HG03060 (cell line): ENCODE data around the gene DNAH2.

Experiments
- ATAC-seq: cut with Tn5 transposase; IDR thresholded peaks from one replicate; pipeline ENCODE4 v1.9.1; 2021; ENCODE audit warnings: low read depth, moderate number of reproducible peaks; ENCODE audit not compliant: unreplicated experiment

DNAH2 gene

DNA sequence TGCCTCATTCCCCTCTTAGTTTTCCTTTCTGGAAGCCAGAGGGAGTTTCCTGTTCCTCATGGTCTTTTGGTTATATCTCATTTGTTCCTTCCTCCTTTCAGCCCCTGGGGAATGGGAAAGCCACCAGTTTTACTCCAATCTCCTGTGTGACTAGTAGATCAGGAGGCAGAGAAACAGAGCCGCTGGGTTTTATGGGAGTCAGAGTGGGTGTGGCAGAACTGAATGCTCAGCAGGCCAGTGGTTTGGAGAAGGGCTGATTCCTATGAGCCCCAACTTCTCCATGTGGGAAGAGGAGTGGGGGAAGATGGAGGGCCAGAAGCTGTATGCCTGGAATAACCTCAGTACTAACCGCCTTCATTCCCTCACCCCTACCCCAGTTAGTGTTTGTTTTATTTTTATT is 4.1 kb downstream of the DNAH2 start:
- no peak for ATAC-seq

DNA sequence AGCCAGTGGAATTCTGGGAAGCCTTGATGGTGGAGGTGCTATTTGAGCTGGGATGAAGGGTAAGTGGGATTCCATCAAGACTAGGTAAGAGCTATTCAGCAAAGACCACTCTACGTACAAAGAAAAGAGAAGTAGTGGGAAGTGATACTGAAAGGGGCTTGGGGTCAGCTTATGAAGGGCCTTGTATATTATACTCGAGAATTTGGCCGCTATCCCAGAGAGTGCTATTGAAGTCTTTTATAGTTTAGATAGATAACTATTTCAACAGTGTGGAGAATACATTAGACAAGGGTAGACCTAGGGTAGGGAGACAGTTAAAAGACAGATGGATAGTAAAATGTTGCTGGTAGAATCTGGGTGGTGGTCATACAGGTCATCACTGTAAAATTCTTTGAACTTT is 10.3 kb downstream of the DNAH2 start:
- no peak for ATAC-seq

DNA sequence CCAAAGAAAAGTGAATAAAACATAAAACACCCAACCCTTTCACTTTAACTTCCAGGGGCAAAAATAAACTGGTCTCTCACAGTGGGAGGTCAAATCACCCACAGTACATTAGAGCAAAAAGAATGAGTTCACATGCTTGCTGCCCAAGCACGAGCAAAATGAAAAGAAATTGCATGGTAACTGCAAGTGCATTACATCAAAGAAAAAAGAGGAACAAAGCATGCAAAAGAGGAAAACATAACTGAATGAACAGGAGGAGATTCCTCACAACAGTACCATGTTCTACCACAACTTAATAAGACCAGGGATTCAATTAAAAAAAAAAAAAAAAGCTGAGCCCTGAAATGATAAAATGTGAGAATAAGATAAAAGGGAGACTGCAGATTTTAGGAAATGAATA is 12.3 kb downstream of the DNAH2 start:
- no peak for ATAC-seq

DNA sequence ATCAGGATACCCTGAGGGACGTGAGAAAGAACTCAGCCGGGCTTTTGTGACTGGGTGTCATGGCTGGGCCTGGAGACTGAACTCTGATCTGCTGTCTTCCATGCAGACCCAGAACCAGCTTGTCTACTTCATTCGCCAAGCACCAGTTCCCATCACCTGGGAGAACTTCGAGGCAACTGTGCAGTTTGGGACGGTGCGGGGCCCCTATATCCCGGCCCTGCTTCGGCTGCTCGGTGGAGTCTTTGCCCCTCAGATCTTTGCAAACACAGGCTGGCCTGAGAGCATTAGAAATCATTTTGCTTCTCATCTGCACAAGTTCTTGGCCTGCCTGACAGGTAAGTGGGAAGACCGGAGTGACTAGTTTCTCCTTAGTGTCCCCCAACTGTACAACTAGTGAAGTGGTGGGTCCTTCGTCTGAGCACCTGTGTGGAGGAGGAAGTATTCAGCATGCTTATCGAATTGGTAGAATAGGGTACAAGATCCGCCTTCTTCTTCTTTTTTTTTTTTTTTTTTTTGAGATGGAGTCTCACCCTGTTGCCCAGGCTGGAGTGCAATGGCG is 15.5 kb downstream of the DNAH2 start:
- ATAC-seq, result no peak

DNA sequence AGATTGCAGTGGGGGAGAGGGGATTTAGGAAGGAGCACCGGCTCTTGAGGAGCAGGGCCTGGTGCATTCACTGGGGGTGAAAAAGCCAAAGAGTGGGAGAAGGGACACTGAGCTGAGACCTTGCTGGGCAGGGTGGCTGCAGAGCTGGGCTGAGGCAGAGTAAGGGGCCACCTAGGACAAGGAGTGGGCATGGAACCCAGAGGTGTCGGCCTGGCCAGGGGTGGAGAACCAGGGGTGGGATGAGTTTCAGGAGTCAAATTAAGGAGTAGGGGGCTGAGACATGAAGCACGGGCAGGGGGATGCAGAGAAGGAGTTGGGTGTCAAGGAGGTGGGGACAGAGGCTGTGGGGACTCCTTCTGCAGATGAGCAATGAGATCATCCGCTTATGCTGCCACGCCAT is 20.1 kb downstream of the DNAH2 start:
- ATAC-seq, result no peak

DNA sequence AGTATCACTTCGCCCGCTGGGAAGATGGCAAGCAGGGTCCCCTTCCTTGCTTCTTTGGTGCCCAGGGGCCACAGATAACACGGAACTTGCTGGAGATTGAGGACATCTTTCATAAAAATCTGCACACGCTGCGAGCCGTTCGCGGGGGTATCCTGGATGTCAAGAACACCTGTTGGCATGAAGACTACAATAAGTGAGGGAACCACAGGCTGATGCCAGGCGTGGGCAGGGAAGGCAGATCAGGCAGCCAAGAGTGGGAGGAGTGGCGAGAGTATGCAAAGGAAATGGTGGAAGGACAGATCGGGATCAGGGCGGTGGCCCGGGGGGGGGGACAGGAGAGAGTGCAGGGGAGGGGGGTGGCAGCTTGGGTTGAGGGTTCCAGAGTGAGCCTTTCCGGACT is 22.2 kb downstream of the DNAH2 start:
- no peak for ATAC-seq

DNA sequence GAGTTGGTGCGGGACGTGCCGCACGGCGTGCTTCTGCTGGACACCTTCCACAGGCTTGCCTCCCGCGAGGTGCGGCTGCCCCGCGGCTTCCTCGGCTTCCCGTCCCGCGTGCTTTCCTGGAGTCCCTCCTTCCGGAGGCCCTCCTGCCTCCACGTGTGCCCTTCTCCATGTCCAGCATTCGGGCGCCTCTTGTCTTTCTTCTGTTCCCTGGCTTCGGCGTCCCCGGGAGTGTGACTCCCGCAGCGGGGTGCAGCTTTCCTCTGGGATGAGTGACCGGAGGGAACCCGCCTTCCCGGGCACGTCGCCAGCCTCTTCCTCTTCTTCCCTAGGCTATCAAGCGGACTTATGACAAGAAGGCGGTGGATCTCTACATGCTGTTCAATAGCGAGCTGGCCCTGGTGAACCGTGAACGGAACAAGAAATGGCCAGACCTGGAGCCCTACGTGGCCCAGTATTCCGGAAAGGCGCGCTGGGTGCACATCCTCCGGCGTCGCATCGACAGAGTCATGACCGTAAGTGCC is 23.0 kb downstream of the DNAH2 start:
- no peak for ATAC-seq

DNA sequence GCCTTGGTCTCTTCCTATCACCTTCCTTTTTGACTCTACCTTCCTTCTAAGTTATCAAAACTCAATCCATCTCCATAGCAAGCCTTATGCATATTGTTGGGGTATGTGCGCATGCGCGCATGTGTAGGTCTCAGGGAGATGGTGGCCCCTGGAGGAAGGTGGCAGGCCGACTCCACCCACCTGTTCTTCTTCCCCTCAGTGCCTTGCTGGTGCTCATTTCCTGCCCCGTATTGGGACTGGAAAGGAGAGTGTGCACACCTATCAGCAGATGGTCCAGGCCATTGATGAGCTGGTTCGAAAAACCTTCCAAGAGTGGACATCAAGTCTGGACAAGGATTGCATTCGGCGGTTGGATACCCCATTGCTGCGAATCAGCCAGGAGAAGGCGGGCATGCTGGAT is 25.2 kb downstream of the DNAH2 start:
- ATAC-seq, result no peak

DNA sequence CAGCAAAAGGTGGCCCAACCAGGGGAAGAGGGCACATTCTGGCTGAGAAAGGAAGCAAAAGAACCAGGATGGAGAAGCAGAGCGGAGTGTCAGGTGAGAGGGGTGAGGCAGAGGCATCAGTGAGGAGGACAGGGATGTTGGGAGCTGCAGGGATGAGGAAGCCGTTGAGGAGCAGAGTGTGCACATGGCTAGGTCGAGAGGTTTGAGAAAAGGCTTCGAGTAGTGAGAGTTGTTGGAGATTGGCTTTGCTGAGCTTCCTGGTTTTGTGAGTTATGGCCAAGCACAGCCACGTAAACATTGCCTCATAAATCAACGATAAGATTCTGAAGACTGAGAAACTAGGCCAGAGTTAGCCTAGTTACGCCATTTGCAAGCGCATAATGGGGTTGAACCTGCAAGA is 26.9 kb downstream of the DNAH2 start:
- ATAC-seq, result no peak

DNA sequence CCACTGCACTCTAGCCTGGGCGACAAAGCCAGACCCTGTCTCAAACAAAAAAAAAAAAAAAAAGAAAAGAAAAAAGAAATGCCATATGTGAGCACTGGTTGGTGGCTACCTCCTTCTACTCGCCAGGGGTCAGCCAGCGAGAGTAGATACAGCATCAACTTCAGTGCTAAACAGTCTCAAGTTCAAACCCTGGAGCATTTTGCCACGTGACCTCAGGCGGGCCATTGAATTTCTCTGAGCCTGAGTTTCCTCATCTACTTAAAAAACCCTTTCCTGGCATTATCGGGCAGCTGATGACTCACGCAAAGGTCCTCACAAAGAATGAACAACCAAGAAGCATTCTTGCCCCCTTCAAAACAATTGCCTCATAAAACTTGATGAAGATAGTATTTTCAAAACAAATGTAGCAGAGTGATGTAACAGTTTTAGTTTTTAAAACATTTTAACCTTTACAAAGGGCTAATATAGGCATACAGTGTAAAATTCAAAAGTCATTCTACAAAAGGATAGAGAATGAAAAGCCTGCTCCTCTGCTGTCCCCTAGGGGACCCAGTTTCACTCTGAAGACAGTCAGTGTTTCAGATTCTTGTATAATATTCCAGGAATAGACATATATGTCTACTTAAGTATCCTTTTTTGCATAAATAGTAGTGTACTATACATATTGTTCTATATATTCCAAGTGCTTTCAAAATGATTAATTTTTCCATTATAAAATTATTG is 28.4 kb downstream of the DNAH2 start:
- no peak for ATAC-seq

DNA sequence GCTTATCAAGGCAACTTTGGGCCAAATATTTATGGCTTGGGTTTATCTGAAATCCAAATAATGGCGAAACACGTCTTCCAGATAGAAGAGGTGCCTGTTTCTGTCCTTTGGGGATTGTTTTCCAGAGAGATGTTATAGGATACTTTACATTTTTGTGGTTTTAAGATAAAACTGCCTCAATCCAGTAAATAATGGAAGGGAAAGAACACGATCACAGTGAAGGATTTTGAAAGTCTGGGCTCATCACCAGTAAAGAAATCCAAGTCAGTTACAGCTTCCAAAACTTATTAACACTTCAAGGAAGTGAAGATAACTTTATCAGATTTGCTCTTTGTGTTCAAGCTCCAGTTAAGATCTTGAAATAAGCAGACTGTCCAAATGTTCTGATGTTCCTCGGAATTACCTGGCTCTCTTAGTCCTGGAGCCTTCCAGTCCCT is 30.1 kb downstream of the DNAH2 start:
- ATAC-seq, result no peak

DNA sequence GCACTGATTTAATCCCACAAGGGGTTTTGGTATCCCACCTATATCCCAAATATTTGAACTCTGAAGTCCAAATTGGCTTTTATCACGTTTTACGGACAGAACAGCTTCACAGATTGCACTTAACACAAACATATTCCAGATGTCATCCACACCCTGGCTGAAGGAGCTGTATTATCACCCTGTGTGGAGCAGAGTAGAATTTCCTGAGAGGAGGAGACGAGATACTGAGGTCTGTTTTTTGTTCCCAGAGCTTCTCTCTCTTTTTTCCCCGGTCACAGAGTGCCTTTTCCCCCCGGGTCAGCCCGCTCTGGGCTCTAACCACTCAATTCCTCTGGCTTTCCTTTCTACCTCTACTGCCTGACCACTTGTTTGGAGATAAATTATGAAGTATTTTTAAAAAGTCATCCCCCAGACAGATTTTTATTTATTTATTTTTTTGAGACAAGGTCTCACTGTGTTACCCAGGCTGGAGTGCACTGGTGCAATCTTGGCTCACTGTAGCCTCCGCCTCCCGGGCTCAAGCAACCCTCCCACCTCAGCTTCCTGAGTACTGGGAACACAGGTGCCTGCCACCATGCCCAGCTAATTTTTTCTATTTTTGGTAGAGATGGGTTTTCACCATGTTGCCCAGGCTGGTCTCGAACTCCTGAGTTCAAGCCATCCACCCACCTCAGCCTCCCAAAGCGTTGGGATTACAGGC is 30.7 kb downstream of the DNAH2 start:
- no peak for ATAC-seq

DNA sequence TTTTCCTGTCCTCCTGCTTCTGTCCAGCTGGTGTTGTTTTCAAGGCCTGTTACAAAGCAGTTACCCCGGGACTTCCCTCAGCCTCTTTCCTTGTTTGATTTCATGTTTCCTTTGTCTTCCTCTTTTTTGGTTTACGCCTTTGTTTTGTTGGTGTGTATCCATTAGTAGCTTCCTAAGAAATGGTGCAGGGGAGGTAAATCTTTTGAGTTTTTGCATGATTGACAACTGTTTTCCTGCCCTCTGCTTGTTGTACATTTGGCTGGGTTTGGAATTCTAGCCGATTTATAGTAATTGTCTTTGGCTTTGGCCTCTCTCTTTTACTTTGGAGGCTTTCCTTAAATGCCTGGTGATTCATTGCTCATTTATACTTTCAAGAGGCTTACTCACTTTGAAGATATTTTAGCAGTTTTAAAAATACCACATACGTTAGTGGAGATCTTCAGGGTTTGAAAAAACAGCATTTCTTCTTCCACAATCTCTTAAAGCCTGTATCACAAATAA is 32.8 kb downstream of the DNAH2 start:
- ATAC-seq, result no peak

DNA sequence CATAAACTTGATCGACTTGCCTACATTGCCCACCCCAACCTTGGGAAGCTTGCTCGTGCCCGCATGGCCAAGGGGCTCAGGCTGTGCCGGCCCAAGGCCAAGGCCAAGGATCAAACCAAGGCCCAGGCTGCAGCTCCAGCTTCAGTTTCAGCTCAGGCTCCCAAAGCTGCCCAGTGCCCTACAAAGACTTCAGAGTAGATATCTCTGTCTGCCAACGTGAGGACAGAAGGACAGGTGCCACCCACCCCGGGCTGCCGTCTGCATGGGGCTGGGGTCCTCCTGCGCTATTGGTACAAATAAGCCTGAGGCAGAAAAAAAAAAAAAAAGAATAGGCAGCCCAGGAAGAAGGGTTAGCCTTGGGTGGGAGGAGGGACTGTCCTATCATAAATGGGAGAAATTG is 37.1 kb downstream of the DNAH2 start:
- no peak for ATAC-seq

DNA sequence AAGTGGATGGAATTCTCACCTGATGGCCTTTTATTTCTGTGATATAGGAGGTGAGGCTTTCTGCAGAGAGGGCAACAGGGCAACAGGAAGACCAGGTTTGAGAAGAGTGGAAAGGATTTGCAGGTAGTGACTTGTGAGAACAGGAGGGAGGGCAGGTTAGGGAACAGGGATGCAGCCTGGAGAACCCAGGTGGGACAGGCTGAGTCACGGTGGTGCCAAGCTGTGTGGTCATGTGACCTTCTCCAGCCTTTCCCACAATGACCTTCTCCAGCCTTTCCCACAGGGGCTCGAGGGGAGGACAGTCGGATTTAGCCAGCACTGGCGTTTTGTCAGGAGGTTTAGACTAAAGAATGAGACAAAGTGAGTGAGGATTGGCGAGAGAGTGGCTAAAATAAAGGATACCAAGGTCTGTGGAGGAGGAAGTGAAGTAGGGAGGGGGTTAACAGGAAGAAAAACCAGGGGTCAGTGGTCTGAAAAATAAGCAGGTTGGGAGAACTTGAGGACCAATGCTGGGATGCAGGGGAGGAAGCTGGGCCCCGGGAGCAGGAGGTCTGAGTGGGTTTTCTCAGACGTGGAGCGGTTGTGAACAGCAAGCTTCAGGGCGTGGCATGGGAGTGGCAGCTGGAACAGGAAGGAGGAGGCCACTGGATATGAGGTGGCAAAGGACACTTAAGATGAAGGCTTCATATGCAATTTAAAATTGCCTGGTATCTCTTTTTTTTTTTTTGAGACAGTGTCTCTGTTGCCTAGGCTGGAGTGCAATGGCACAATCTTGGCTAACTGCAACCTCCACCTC is 37.7 kb downstream of the DNAH2 start:
- no peak for ATAC-seq

DNA sequence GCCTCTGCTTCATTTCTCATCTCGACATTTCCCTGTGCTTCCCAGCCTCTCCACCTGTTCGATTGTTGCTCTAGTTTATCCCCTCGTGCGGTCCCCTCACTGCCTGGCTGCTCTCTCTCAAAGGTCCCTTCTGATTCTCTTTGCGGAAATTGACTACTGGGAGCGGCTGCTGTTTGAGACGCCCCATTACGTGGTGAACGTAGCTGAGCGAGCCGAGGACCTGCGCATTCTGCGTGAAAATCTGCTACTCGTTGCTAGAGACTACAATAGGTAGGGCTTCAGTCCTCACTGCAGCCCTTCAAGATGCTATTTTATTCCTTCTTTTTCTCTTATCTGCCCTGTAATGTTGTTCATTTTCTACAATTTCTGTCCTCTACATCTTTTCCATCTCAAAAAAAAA is 39.4 kb downstream of the DNAH2 start:
- no peak for ATAC-seq

DNA sequence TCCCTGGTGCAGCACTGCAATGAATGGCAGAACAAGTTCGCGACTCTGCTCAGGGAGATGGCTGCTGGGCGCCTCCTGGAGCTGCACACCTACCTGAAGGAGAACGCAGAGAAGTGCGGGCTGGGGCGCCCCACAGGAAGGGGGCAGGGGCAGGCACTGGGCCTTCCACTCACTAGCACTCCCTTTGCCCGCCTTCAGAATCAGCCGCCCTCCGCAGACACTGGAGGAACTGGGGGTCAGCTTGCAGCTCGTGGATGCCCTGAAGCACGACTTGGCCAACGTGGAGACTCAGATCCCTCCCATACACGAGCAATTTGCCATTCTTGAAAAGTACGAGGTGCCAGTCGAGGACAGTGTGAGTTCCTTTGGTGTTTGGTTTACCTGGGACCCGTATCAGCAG is 46.4 kb downstream of the DNAH2 start:
- no peak for ATAC-seq

DNA sequence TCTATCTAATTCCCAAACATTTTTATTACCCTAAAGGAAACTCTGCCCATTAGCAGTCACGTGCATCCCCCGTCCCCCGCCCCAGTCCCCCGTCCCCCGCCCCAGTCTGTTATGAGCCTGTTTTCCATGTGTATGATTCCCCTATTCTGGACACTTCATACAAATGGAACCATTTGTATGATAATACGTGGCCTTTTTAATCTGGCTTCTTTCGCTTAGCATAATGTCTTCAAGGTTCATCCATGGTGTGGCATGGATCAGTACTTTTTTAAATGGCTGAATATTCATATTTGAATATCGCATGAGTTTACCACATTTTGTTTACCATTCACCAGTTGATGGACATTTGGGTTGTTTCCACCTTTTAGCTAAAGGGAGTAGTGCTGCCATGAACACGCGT is 49.5 kb downstream of the DNAH2 start:
- no peak for ATAC-seq

DNA sequence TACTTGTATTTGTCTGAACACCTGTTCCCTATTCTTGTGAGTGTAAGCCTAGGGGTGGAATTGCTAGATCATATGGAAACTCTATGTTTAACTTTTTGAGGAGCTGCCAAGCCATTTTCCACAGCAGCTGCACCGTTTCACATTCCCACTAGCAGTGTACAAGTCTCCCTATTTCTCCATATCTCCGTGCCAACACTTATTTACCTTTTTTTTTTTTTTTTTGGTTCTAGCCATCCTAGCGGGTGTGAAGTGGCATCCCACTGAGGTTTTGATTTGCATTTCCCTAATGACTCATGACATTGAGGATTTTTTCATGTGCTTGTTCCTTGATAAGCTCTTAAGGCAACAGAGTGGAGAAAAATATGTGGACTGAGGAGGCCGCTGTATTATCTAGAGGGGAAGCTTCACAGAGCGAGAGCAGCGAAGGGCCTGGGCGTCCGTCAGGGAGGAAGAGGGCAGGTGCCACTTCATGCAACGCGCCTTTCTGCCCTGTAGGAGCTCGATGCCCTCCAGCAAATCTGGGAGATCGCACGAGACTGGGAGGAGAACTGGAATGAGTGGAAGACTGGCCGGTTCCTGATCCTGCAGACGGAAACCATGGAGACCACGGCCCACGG is 50.0 kb downstream of the DNAH2 start:
- no peak for ATAC-seq

DNA sequence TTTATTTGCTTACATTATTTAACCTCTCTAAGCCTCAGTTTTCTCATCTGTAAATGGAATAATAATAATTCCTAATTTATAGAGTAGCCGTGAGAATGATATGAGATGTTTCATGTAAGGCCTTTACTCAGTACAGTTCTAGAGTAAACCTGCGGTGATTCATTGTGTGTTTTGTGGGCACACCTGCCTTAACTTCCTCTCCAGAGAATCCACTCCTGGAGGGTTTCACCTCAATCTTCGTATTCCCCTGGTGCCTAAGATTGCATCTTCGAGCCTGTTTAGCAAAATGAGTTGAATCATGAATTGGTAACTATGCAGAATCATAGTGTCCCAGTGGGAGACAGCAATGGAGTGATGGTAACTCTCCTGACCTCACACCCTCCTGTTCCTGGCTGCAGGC is 52.3 kb downstream of the DNAH2 start:
- no peak for ATAC-seq
